VCaP (cell line): ENCODE data around the gene STAT4.

Experiments
- H3K27ac ChIP-seq: fragments of 450-650 bp; 2 replicates; pipeline ENCODE4 v1.5.1; 2017
- TF ChIP-seq, protein P1 (sequence below): fragments of 450-650 bp; conservative IDR thresholded peaks from 2 replicates; pipeline ENCODE4 v1.5.1; 2017; ENCODE audit warnings: mild to moderate bottlenecking, moderate library complexity

The STAT4 gene

DNA sequence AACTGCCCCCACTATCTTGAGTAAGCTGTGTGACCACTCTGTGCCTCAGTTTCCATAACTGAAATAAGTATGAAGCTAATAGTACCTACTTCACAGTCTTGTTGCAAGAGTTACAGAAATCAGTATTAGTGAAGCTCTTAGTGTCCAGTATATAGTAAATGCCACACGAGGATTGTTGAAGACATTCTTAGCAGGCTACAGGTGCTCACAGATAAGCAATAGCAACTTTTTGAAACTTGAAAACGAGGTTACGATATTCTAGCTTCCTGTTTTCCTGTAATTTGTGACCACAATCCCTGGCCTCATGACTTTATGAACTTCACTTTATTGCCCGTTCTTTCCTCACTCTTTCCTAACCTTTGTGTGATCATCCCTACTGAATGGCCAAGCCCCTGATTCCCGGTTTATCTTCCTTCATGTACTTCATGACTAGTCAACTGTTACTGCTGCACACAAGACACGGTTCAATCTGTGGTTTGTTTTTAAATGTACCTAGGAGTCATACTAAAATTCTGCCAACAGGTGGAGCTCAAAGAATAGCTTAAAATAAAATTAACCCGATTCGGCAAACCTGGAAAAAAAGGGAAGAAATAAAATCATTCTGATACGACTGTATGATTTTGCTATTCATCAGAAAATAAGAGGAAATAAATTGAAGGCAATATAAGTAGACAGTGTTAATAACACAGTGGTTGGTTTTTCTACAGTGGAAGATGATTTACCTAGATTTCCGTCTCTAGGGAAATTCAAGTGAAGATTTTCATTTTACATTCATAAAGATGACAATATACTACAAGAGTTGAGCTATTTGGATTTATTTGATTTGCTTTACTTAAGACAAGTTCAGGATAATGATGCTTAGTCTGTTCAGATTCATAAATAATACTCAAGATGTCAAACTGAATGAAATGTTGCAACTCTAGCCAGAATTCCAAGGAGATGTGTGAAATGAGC lies 98.7 kb downstream of the STAT4 start:
- no peak overlapping the region for H3K27ac ChIP-seq

DNA sequence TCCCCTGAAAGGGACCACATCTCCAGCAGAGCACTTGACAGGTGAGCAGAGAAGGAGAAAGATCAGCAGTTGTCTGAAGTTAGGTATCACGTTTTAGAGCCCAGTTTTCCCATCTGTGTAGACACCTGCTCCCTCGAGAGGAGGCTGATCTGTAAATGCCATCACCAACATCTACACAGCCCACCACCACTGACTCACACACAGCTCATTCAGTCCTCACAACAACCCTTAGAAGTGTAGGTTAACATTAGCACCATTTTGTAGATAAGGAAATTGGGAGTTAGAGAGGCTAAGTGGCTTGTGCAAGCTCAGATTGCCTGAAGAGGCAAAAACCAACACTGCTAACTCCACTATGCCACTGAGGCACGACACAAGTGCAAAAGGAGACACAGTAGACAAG lies 99.6 kb downstream of the STAT4 start:
- no peak overlapping the region for H3K27ac ChIP-seq
- TF ChIP-seq, protein P1, sequence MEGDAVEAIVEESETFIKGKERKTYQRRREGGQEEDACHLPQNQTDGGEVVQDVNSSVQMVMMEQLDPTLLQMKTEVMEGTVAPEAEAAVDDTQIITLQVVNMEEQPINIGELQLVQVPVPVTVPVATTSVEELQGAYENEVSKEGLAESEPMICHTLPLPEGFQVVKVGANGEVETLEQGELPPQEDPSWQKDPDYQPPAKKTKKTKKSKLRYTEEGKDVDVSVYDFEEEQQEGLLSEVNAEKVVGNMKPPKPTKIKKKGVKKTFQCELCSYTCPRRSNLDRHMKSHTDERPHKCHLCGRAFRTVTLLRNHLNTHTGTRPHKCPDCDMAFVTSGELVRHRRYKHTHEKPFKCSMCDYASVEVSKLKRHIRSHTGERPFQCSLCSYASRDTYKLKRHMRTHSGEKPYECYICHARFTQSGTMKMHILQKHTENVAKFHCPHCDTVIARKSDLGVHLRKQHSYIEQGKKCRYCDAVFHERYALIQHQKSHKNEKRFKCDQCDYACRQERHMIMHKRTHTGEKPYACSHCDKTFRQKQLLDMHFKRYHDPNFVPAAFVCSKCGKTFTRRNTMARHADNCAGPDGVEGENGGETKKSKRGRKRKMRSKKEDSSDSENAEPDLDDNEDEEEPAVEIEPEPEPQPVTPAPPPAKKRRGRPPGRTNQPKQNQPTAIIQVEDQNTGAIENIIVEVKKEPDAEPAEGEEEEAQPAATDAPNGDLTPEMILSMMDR = no peak

More for the DNA sequence above, 98.7 kb downstream of the STAT4 start:
- TF ChIP-seq, protein P1 = peak; percentile 76

DNA sequence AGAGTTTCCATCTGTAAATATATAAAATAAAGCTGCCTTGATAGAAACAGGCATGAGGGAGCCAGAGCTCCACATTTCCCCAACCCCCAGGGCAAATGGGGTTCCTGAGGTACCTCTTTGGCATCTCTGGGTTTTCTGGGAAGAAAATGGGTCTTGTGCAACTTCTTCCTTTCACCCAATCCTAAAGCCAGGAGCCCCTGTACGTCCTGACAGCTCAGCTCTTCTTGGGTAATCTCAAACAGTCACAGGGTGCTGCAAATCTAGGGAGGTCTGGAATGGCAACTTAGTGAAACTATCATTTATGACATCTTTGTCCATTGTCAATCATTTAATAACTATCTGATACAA lies 100.2 kb downstream of the STAT4 start:
- TF ChIP-seq, protein P1 = no peak
- peak overlapping the region; percentile 61 for H3K27ac ChIP-seq

DNA sequence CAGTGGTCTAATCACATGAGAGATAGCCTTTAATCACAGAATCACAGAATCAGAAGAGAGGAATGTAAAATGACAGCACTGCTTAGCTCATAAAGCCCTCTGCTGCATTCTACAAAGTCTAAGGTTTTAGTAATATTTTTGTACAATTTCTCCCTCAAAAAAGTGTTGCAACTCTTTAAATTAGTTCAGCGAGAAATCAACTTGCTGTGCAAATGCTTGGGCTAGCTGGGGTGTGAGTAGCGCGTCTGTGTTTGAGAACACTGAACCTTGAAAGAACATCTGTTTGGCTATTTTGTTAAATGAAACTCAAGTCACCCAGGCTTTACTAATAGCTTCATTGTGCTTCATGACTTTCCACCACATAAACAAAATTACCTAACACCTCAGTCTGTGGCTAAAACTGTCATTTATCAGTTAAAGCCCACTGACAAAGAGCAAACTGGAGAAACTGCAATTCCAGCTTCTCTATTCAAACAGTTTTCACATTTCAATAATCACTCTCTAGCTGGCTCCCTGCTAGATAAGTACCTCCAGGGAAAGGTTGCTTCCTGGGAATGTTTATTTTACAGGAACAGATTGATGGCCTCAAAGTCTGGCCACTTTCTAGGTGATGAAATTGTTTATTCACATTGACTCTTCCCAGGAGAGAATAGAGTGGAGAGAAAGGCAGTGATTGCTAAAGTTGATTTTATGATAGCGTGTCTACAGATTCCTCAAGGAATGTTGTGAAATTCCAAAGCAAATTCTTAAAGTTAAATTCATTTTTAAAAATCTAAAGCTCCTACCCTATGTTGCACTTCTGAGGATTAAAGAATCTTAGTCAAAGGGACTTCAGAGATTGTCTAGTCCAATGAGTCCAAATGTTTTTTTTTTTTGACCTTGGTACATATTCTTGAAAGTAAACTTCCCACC lies 100.8 kb downstream of the STAT4 start:
- TF ChIP-seq, protein P1 = no peak
- peak overlapping the region; percentile 61 for H3K27ac ChIP-seq

DNA sequence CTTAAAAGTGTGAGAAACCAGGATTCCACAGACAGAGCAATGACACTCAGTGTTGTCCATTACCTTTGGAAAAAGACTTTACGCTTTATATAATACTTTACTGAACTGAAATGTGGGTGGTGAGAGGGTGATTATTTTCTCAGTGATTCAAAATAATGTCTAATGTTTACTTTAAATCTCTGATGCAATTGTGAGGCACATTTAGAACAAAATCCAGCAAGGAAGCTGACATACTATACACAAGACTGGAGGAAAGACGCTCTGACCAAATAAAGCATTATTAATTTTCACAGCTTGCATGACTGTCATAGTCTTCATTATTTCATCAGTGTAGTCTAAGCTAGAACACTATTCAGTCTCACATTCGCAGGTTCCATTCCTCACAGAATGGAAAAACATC lies 102.7 kb downstream of the STAT4 start:
- TF ChIP-seq, protein P1 = no peak
- H3K27ac ChIP-seq = no peak overlapping the region

DNA sequence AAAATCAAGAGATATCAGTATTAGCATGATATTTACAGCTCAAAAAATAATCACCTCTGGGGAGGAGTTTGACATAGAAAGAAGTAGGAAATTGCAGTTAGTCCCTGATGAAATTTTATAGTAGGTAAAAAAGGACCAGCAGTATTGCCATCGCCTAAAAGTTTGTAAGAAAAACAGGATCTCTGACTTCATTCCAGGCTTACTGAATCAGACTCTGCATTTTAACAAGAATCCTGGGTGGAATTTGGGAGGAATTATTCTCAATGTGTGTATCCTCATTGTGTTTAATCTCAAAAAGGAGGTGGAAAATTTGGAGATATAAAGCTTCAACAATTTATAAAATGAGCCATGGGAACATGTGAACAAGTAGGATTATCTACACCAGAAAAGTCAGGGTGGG lies 105.7 kb downstream of the STAT4 start:
- TF ChIP-seq, protein P1 = no peak
- no peak overlapping the region for H3K27ac ChIP-seq

DNA sequence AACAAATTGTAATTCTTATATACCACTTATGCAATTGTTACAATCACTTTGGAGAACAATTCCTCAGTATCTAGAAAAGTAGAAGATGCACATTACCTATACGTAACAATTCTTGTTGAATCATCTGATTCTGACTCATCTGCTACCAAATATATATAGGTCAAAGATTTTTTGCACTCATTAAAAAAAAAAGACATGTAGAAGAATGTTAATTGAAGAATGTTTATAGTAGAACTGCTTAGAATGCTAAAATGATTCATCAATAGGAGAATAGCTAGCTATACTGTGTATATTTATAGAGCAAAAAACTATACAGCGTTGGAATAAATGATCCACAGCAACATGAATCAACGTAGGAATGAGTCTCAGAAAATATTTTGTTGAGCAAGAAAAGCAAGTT lies 107.4 kb downstream of the STAT4 start:
- H3K27ac ChIP-seq = no peak overlapping the region
- TF ChIP-seq, protein P1 = no peak
